Mononuclear cell (primary cell): ENCODE data around the gene MS4A10. TPM values are rescaled to one million over a fixed set of nuclear protein-coding genes. Genes with fewer than 3 reads are reported as not detected.

Experiments
- H3K27me3 ChIP-seq: 2 replicates; pipeline ENCODE4 v1.6.0; 2011; ENCODE audit warnings: low read length, control low read depth; ENCODE audit not compliant: insufficient read depth
- H3K4me1 ChIP-seq: 2 replicates; pipeline ENCODE4 v1.5.1; 2011; ENCODE audit warnings: mild to moderate bottlenecking, low read length, control low read depth; ENCODE audit not compliant: insufficient read depth
- H3K4me3 ChIP-seq: 2 replicates; pipeline ENCODE4 v1.5.1; 2011; ENCODE audit warnings: mild to moderate bottlenecking, low read length, moderate library complexity
- H3K9me3 ChIP-seq: 2 replicates; pipeline ENCODE4 v1.5.1; 2011; ENCODE audit warnings: low read depth, mild to moderate bottlenecking, control low read depth, low read length
- total RNA-seq: library from RNA; depleted of rRNA; stranded (reverse); fragments of >200 nt; gene quantifications from one replicate; pipeline ENCODE4 v1.2.3, GENCODE V29; 2012

Gene MS4A10
- total RNA-seq, 1 donor = not detected

- H3K4me1 ChIP-seq = no peaks in the 10 kb centered on the region
- H3K4me3 ChIP-seq = no peak overlapping the region
- H3K9me3 ChIP-seq = no peaks in the 10 kb centered on the region
- no peaks in the 10 kb centered on the region for H3K27me3 ChIP-seq
Measured at GRCh38 chr11:60774726-60775125, 10.4 kb upstream of the MS4A10 start.

GRCh38 chr11:60775420-60775961 lies 9.6 kb upstream of the MS4A10 start:
- no peaks in the 10 kb centered on the region for H3K9me3 ChIP-seq
- no peak overlapping the region for H3K4me3 ChIP-seq
- no peaks in the 10 kb centered on the region for H3K4me1 ChIP-seq
- no peaks in the 10 kb centered on the region for H3K27me3 ChIP-seq

- Histone ChIP-seq H3K9me3 (no peaks in the 10 kb centered on the region), H3K27me3 (no peaks in the 10 kb centered on the region), H3K4me3 (no peak overlapping the region), H3K4me1 (no peaks in the 10 kb centered on the region)
Measured at GRCh38 chr11:60776167-60776566, 9.0 kb upstream of the MS4A10 start.

- no peak overlapping the region for H3K4me3 ChIP-seq
- no peaks in the 10 kb centered on the region for H3K9me3 ChIP-seq
- H3K4me1 ChIP-seq = no peaks in the 10 kb centered on the region
- no peaks in the 10 kb centered on the region for H3K27me3 ChIP-seq
Measured at GRCh38 chr11:60777106-60777505, 8.0 kb upstream of the MS4A10 start.

GRCh38 chr11:60777572-60777971 lies 7.6 kb upstream of the MS4A10 start:
- no peak overlapping the region for H3K4me3 ChIP-seq
- no peaks in the 10 kb centered on the region for H3K27me3 ChIP-seq
- no peaks in the 10 kb centered on the region for H3K4me1 ChIP-seq
- no peaks in the 10 kb centered on the region for H3K9me3 ChIP-seq

GRCh38 chr11:60780065-60780464 lies 5.1 kb upstream of the MS4A10 start:
- Histone ChIP-seq H3K4me3 (no peak overlapping the region), H3K9me3 (no peaks in the 10 kb centered on the region), H3K4me1 (no peaks in the 10 kb centered on the region), H3K27me3 (no peaks in the 10 kb centered on the region)

- H3K9me3 ChIP-seq = no peaks in the 10 kb centered on the region
- H3K4me1 ChIP-seq = no peaks in the 10 kb centered on the region
- no peak overlapping the region for H3K4me3 ChIP-seq
- H3K27me3 ChIP-seq = no peaks in the 10 kb centered on the region
Measured at GRCh38 chr11:60780774-60781173, 4.4 kb upstream of the MS4A10 start.

GRCh38 chr11:60781286-60781980 lies 3.7 kb upstream of the MS4A10 start:
- Histone ChIP-seq H3K4me1 (no peaks in the 10 kb centered on the region), H3K27me3 (no peaks in the 10 kb centered on the region), H3K9me3 (no peaks in the 10 kb centered on the region), H3K4me3 (no peak overlapping the region)

GRCh38 chr11:60781981-60782316 lies 3.2 kb upstream of the MS4A10 start:
- Histone ChIP-seq H3K4me3 (no peak overlapping the region), H3K27me3 (no peaks in the 10 kb centered on the region), H3K9me3 (no peaks in the 10 kb centered on the region), H3K4me1 (no peaks in the 10 kb centered on the region)

- Histone ChIP-seq H3K4me1 (no peaks in the 10 kb centered on the region), H3K27me3 (no peaks in the 10 kb centered on the region), H3K4me3 (no peak overlapping the region), H3K9me3 (no peaks in the 10 kb centered on the region)
Measured at GRCh38 chr11:60782393-60783140, 2.6 kb upstream of the MS4A10 start.

GRCh38 chr11:60783141-60783484 lies 2.0 kb upstream of the MS4A10 start:
- Histone ChIP-seq H3K27me3 (no peaks in the 10 kb centered on the region), H3K4me3 (no peak overlapping the region), H3K9me3 (no peaks in the 10 kb centered on the region), H3K4me1 (no peaks in the 10 kb centered on the region)

- no peaks in the 10 kb centered on the region for H3K9me3 ChIP-seq
Measured at GRCh38 chr11:60783911-60784310, 1.2 kb upstream of the MS4A10 start.

GRCh38 chr11:60785806-60786361 lies 751 bp downstream of the MS4A10 start:
- Histone ChIP-seq H3K27me3 (no peaks in the 10 kb centered on the region), H3K9me3 (no peaks in the 10 kb centered on the region), H3K4me3 (no peak overlapping the region), H3K4me1 (no peaks in the 10 kb centered on the region)

More at GRCh38 chr11:60783911-60784310, 1.2 kb upstream of the MS4A10 start:
- Histone ChIP-seq H3K27me3 (no peaks in the 10 kb centered on the region), H3K4me3 (no peak overlapping the region), H3K4me1 (no peaks in the 10 kb centered on the region)

GRCh38 chr11:60786811-60787567 lies 1.9 kb downstream of the MS4A10 start:
- no peaks in the 10 kb centered on the region for H3K9me3 ChIP-seq
- H3K4me1 ChIP-seq = no peaks in the 10 kb centered on the region
- no peaks in the 10 kb centered on the region for H3K27me3 ChIP-seq
- H3K4me3 ChIP-seq = no peak overlapping the region
